Keratinocyte (primary cell): ENCODE measurements around the gene ROMO1. TPM values are rescaled to one million over a fixed set of nuclear protein-coding genes. Genes with fewer than 3 reads are reported as not detected.
"Not testable (repeated sequence)": the region's sequence is repeated elsewhere in the genome, so short reads cannot be mapped to it uniquely, and the experiment has no call there.

Experiments used
- DNase-seq: peaks from one replicate; pipeline ENCODE4 v3.0.0-alpha.2; 2011; ENCODE audit warnings: low read depth, missing footprints, low spot score
- FAIRE-seq: peaks from 2 replicates; lab custom pipeline; 2011; peaks lifted over from hg19 to GRCh38; lab: Jason Lieb, UNC
- H2AFZ ChIP-seq: 2 replicates; pipeline ENCODE4 v1.6.0; 2012; ENCODE audit warnings: low read length, control low read depth, inconsistent platforms; ENCODE audit not compliant: control insufficient read depth
- H3K27ac ChIP-seq: 2 replicates; pipeline ENCODE4 v1.5.1; 2011; ENCODE audit warnings: low read length; ENCODE audit not compliant: control insufficient read depth, insufficient read depth
- H3K27me3 ChIP-seq: 3 replicates; pipeline ENCODE4 v1.6.0; 2011; ENCODE audit warnings: low read length; ENCODE audit not compliant: control insufficient read depth, insufficient read depth; ENCODE audit errors: extremely low read depth
- H3K36me3 ChIP-seq, 2 experiments: 2 replicates in 1 of 2; 3 replicates in 1 of 2; pipeline ENCODE4 v1.5.1; 2011; ENCODE audit warnings: low read length in 2 of 2, mild to moderate bottlenecking in 1 of 2; ENCODE audit not compliant: control insufficient read depth in 2 of 2, insufficient read depth in 2 of 2; ENCODE audit errors: extremely low read depth in 1 of 2
- H3K4me1 ChIP-seq: 3 replicates; pipeline ENCODE4 v1.5.1; 2011; ENCODE audit warnings: low read length; ENCODE audit not compliant: control insufficient read depth, insufficient read depth; ENCODE audit errors: extremely low read depth
- H3K4me2 ChIP-seq: 3 replicates; pipeline ENCODE4 v1.6.0; 2011; ENCODE audit warnings: low read depth, low read length; ENCODE audit not compliant: control insufficient read depth, insufficient read depth; ENCODE audit errors: extremely low read depth
- H3K4me3 ChIP-seq, 3 experiments: fragments of 200-600 bp in 1 of 3; sonication (generic) in 1 of 3; 2 replicates in 2 of 3; 3 replicates in 1 of 3; pipeline ENCODE4 v1.5.1; 2011 to 2016; ENCODE audit warnings: low read length in 3 of 3, mild to moderate bottlenecking in 3 of 3, control low read depth in 2 of 3, inconsistent platforms in 1 of 3, low read depth in 1 of 3, mixed read lengths in 1 of 3, mixed run types in 1 of 3, moderate library complexity in 1 of 3; ENCODE audit not compliant: control insufficient read depth in 2 of 3, insufficient read depth in 2 of 3; ENCODE audit errors: extremely low read depth in 1 of 3
- H3K79me2 ChIP-seq: 2 replicates; pipeline ENCODE4 v1.6.0; 2012; ENCODE audit warnings: low read length; ENCODE audit not compliant: control insufficient read depth, insufficient read depth
- H3K9ac ChIP-seq: 3 replicates; pipeline ENCODE4 v1.6.0; 2011; ENCODE audit warnings: low read length; ENCODE audit not compliant: control insufficient read depth, insufficient read depth; ENCODE audit errors: extremely low read depth
- H3K9me1 ChIP-seq: 3 replicates; pipeline ENCODE4 v1.6.0; 2011; ENCODE audit warnings: low read length; ENCODE audit not compliant: control insufficient read depth, insufficient read depth; ENCODE audit errors: extremely low read depth
- H3K9me3 ChIP-seq: 2 replicates; pipeline ENCODE4 v1.5.1; 2012; ENCODE audit warnings: low read depth, low read length; ENCODE audit not compliant: control insufficient read depth
- H4K20me1 ChIP-seq: 3 replicates; pipeline ENCODE4 v1.6.0; 2011; ENCODE audit warnings: low read length; ENCODE audit not compliant: control insufficient read depth, insufficient read depth; ENCODE audit errors: extremely low read depth
- EZH2 ChIP-seq: IDR thresholded peaks from one replicate; pipeline ENCODE4 v1.6.1; 2012; ENCODE audit warnings: inconsistent platforms, mild to moderate bottlenecking, low read length, moderate library complexity
- dilution Hi-C: fragments of 300-500 bp; cut with MboI; formaldehyde crosslinking; loops from one replicate; pipeline ENCODE4 v1.7.0; 2020; ENCODE audit warnings: low sequenced_read_pairs; ENCODE audit not compliant: extremely low pct_ligation_motif_present
- polyA plus RNA-seq, 5 experiments: library from polyadenylated mRNA; depleted of rRNA in 3 of 5; stranded (reverse) in 3 of 5; stranded (forward) in 1 of 5; unstranded in 1 of 5; fragments of >200 nt; gene quantifications; 1 replicate in 1 of 5; 2 replicates in 3 of 5; 3 replicates in 1 of 5; pipeline versions ENCODE4 v1.2.1 to v1.2.3, GENCODE V29; 2011 to 2012; ENCODE audit warnings: missing spikeins in 2 of 5, low read depth in 1 of 5, low replicate concordance in 1 of 5
- TF ChIP-seq, protein P1 (sequence below), 3 experiments: IDR thresholded peaks in 1 of 3; conservative IDR thresholded peaks in 1 of 3; optimal IDR thresholded peaks in 1 of 3; 2 replicates in 2 of 3; 3 replicates in 1 of 3; pipeline versions ENCODE3 to v1.5.1; 2011; ENCODE audit warnings: low read length in 3 of 3, mild to moderate bottlenecking in 3 of 3, moderate library complexity in 2 of 3, control low read depth in 1 of 3, inconsistent platforms in 1 of 3; ENCODE audit not compliant: insufficient read depth in 2 of 3; ENCODE audit errors: extremely low read depth in 1 of 3

ROMO1 gene
- polyA plus RNA-seq, 1 donor (not counting 4 experiments of a cell fraction or from before 2014, with no cell fraction given) = 195 TPM

DNA sequence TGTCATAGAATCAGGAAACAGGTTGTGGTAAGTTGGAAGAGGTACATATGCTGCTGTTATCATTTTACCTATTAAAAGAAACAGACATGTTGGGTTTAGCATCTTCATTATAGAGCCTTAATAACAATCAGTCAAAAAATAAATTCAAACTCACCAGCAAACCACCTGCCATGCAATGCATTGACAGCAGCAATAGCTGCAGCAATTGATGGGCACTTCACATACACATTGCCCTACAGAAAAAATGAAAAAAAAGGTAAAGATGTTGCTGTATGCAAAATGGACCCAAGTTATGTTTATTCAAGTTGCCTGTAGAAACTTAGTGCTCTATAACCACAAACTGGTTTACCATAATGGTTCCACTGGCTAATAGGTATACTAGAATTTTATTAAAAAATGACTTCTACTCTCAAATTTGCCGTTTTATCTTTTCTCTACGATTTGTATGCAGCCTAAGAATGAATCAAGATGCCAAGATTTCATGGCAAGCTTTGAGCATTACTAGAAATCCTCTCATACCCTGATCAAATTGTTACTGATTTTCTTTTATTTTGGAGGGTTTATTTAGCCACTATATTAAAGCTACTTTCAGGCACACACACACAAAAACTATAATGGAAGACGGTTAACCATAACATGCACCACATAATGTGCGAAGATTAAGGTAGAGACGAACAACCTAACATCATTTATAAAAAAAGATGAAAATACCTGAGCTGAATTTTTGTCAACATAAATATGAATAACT lies 5.5 kb downstream of the ROMO1 start:
- Histone ChIP-seq H3K36me3 (peaks cover 23 to 31% of the 10 kb centered on the region in 2 experiments), H3K9ac (no peak overlapping the region), H4K20me1 (peaks cover 11% of the 10 kb centered on the region), H3K4me3 (no peak overlapping the region), H3K27ac (no peak overlapping the region), H3K4me1 (peaks cover 8% of the 10 kb centered on the region), H3K9me3 (no peaks in the 10 kb centered on the region), H3K79me2 (peaks cover 23% of the 10 kb centered on the region), H3K27me3 (no peaks in the 10 kb centered on the region), H3K4me2 (no peak overlapping the region), H2AFZ (no peak overlapping the region), H3K9me1 (no peaks in the 10 kb centered on the region)
- no peak for TF ChIP-seq EZH2
- TF ChIP-seq, protein P1, sequence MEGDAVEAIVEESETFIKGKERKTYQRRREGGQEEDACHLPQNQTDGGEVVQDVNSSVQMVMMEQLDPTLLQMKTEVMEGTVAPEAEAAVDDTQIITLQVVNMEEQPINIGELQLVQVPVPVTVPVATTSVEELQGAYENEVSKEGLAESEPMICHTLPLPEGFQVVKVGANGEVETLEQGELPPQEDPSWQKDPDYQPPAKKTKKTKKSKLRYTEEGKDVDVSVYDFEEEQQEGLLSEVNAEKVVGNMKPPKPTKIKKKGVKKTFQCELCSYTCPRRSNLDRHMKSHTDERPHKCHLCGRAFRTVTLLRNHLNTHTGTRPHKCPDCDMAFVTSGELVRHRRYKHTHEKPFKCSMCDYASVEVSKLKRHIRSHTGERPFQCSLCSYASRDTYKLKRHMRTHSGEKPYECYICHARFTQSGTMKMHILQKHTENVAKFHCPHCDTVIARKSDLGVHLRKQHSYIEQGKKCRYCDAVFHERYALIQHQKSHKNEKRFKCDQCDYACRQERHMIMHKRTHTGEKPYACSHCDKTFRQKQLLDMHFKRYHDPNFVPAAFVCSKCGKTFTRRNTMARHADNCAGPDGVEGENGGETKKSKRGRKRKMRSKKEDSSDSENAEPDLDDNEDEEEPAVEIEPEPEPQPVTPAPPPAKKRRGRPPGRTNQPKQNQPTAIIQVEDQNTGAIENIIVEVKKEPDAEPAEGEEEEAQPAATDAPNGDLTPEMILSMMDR (optimal IDR thresholded peaks at IDR 0.05 in 1 of 3, IDR thresholded peaks at IDR 0.05 in 1 of 3, conservative IDR thresholded peaks at IDR 0.05 in 1 of 3; ENCODE audit: extremely low read depth in 1 of 3, insufficient read depth in 2 of 3, low read length in 3 of 3) = no peak
- FAIRE-seq = no peak
- DNase-seq = no peak
- dilution Hi-C loops = no loop called here

GRCh38 chr20:35705894-35706293 lies 6.7 kb downstream of the ROMO1 start:
- H3K4me1 ChIP-seq, H3K9me1 ChIP-seq, H2AFZ ChIP-seq, H3K27ac ChIP-seq, H3K4me2 ChIP-seq, H3K9me3 ChIP-seq, H3K27me3 ChIP-seq, H3K9ac ChIP-seq, dilution Hi-C loops, FAIRE-seq, DNase-seq, H3K4me3 ChIP-seq: not testable (repeated sequence)
- peaks cover 11% of the 10 kb centered on the region for H4K20me1 ChIP-seq
- peaks cover 23 to 40% of the 10 kb centered on the region in 2 experiments for H3K36me3 ChIP-seq
- peaks cover 21% of the 10 kb centered on the region for H3K79me2 ChIP-seq

- DNase-seq, H3K9me3 ChIP-seq, H3K4me2 ChIP-seq, H3K9me1 ChIP-seq, H3K9ac ChIP-seq, H2AFZ ChIP-seq, H3K27me3 ChIP-seq, FAIRE-seq, dilution Hi-C loops, H3K4me3 ChIP-seq, H3K4me1 ChIP-seq, H3K27ac ChIP-seq: not testable (repeated sequence)
- Histone ChIP-seq H3K79me2 (peaks cover 28% of the 10 kb centered on the region), H3K36me3 (peaks cover 25 to 37% of the 10 kb centered on the region in 2 experiments), H4K20me1 (peaks cover 11% of the 10 kb centered on the region)
Measured at GRCh38 chr20:35706591-35707529, 7.7 kb downstream of the ROMO1 start.
